ENCODE data around the gene ARHGAP29. TPM values are rescaled to one million over a fixed set of nuclear protein-coding genes. Genes with fewer than 3 reads are reported as not detected.

The ARHGAP29 gene
- total RNA-seq, 1 experiment from 2014 or later = 17.9 TPM

GRCh38 chr1:94260635-94261387 is 23.4 kb upstream of the ARHGAP29 start:
- peak; percentile 68 for DNase-seq (ENCODE audit: low read depth)

- DNase-seq (ENCODE audit: low read depth) = no peak
These were observed 22.4 kb upstream of the ARHGAP29 start for GRCh38 chr1:94259635-94260289.

- DNase-seq (ENCODE audit: low read depth) = peak; percentile 95
These were observed 21.5 kb upstream of the ARHGAP29 start for GRCh38 chr1:94258873-94259331.

GRCh38 chr1:94257444-94257843 is 20.1 kb upstream of the ARHGAP29 start:
- no peak for DNase-seq (ENCODE audit: low read depth)

GRCh38 chr1:94255476-94255875 is 18.1 kb upstream of the ARHGAP29 start:
- DNase-seq (ENCODE audit: low read depth) = no peak

GRCh38 chr1:94254073-94254810 is 16.9 kb upstream of the ARHGAP29 start:
- DNase-seq (ENCODE audit: low read depth) = no peak

GRCh38 chr1:94253456-94254017 is 16.2 kb upstream of the ARHGAP29 start:
- DNase-seq (ENCODE audit: low read depth) = no peak

- DNase-seq (ENCODE audit: low read depth) = no peak
These were observed 13.0 kb upstream of the ARHGAP29 start for GRCh38 chr1:94250341-94250740.

- no peak for DNase-seq (ENCODE audit: low read depth)
These were observed 11.7 kb upstream of the ARHGAP29 start for GRCh38 chr1:94248956-94249688.

- no peak for DNase-seq (ENCODE audit: low read depth)
These were observed 10.0 kb upstream of the ARHGAP29 start for GRCh38 chr1:94247138-94248094.

- no peak for DNase-seq (ENCODE audit: low read depth)
These were observed 9.3 kb upstream of the ARHGAP29 start for GRCh38 chr1:94246692-94247137.

GRCh38 chr1:94245747-94246438 is 8.5 kb upstream of the ARHGAP29 start:
- DNase-seq (ENCODE audit: low read depth) = no peak

GRCh38 chr1:94244816-94245215 is 7.4 kb upstream of the ARHGAP29 start:
- no peak for DNase-seq (ENCODE audit: low read depth)

- DNase-seq (ENCODE audit: low read depth) = no peak
These were observed 6.3 kb upstream of the ARHGAP29 start for GRCh38 chr1:94243665-94244064.

- DNase-seq (ENCODE audit: low read depth) = peak; percentile 35
These were observed 3.4 kb upstream of the ARHGAP29 start for GRCh38 chr1:94240822-94241221.

- peak; percentile 29 for DNase-seq (ENCODE audit: low read depth)
These were observed 2.4 kb upstream of the ARHGAP29 start for GRCh38 chr1:94239796-94240195.

GRCh38 chr1:94239051-94239450 is 1.7 kb upstream of the ARHGAP29 start:
- no peak for DNase-seq (ENCODE audit: low read depth)

- peak; percentile 65 for DNase-seq (ENCODE audit: low read depth)
These were observed 624 bp downstream of the ARHGAP29 start for GRCh38 chr1:94236630-94237290.

GRCh38 chr1:94236013-94236491 is 1.3 kb downstream of the ARHGAP29 start:
- peak; percentile 8 for DNase-seq (ENCODE audit: low read depth)

Data from LHCN-M2 (cell line).